ENCODE measurements around the gene PIAS2. TPM values are rescaled to one million over a fixed set of nuclear protein-coding genes. Genes with fewer than 3 reads are reported as not detected.
"Not testable (repeated sequence)": the region's sequence is repeated elsewhere in the genome, so short reads cannot be mapped to it uniquely, and the experiment has no call there.

Gene PIAS2
- total RNA-seq, 1 donor from 2014 or later = 42.2 TPM

DNA sequence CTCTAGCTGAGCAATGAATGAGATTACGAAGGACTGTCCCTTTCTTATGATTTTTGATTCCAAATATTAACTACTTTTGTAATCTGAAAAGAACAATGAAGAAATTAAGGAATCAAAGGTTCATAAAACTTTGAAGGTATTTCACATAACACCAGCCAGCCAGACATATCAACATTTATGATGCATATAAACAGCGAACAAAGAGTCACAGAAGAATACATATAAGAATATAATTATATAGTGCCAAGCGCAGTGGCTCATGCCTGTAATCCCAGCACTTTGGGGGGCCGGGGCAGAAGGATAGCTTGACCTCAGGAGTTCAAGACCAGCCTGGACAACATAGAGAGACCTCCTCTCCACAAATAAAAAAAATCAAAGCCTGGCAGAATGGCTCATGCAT is 34.1 kb downstream of the PIAS2 start:
- Mint-ChIP-seq H3K36me3 (ENCODE audit: low read depth) (peaks cover 32% of the 10 kb centered on the region), H3K9me3 (peaks cover 7% of the 10 kb centered on the region), H3K27ac (ENCODE audit: unreplicated experiment) (no peak overlapping the region), H3K4me3 (no peak overlapping the region), H3K4me1 (no peaks in the 10 kb centered on the region), H3K27me3 (ENCODE audit: low read depth) (no peaks in the 10 kb centered on the region)
- no peak for DNase-seq (ENCODE audit: low read depth, low spot score)
- no peak for TF ChIP-seq CTCF (conservative IDR thresholded peaks at IDR 0.05)

GRCh38 chr18:46877329-46877987 is 39.8 kb downstream of the PIAS2 start:
- no peak for DNase-seq (ENCODE audit: low read depth, low spot score)
- H3K27me3 Mint-ChIP-seq (ENCODE audit: low read depth) = no peaks in the 10 kb centered on the region

GRCh38 chr18:46868169-46868921 is 49.0 kb downstream of the PIAS2 start:
- Mint-ChIP-seq H3K4me3 (no peak overlapping the region), H3K9me3 (peaks cover 17% of the 10 kb centered on the region), H3K36me3 (ENCODE audit: low read depth) (peaks cover 34% of the 10 kb centered on the region), H3K27me3 (ENCODE audit: low read depth) (no peaks in the 10 kb centered on the region), H3K27ac (ENCODE audit: unreplicated experiment) (peak overlapping the region; percentile 94), H3K4me1 (peaks cover 10% of the 10 kb centered on the region)
- no peak for DNase-seq (ENCODE audit: low read depth, low spot score)
- no peak for TF ChIP-seq CTCF (conservative IDR thresholded peaks at IDR 0.05)

More at GRCh38 chr18:46877329-46877987, 39.8 kb downstream of the PIAS2 start:
- Mint-ChIP-seq H3K36me3 (ENCODE audit: low read depth) (peaks cover 54% of the 10 kb centered on the region), H3K4me1 (no peaks in the 10 kb centered on the region), H3K9me3 (peaks cover 24% of the 10 kb centered on the region), H3K4me3 (no peak overlapping the region), H3K27ac (ENCODE audit: unreplicated experiment) (no peak overlapping the region)
- no peak for TF ChIP-seq CTCF (conservative IDR thresholded peaks at IDR 0.05)

DNA sequence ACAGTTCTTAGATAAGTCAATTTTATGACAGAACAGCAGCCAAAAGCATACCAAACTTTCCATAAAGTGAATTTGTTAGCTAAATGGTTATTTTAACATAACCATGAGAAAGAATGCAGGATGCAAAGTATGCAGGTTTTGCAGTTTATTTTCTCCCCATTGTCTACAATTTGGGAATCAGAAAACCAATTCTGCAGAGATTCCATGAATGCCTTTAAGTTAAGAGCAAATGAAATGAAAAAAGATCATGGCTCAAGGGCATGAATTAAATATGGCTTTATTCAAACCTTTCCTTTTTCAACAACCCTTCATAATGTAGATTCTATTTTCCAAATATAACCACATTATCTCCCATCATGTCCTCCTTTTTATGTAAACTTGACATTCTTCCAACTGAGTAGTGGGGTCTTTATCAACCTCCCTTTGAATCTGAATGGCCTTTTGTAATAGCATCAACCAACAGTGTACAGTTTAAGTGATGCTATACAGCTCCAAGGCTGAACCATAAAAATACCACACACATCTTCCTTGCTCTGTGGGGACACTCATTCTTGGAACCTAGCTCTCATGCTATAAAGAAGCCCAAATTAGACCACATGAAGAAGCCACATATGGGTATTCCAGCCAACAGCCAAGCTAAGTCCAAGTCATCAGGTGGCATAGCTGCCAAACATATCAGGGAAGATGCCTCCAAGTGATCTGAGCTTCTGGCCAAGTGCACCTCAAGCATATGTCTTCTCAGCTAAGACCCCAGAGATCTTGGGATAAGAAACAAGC is 49.8 kb downstream of the PIAS2 start:
- no peaks in the 10 kb centered on the region for H3K27me3 Mint-ChIP-seq (ENCODE audit: low read depth)
- no peak overlapping the region for H3K4me3 Mint-ChIP-seq
- DNase-seq (ENCODE audit: low read depth, low spot score) = no peak
- peaks cover 10% of the 10 kb centered on the region for H3K4me1 Mint-ChIP-seq
- peaks cover 31% of the 10 kb centered on the region for H3K36me3 Mint-ChIP-seq (ENCODE audit: low read depth)
- H3K27ac Mint-ChIP-seq (ENCODE audit: unreplicated experiment) = peak overlapping the region; percentile 94
- TF ChIP-seq CTCF (conservative IDR thresholded peaks at IDR 0.05) = no peak
- peaks cover 17% of the 10 kb centered on the region for H3K9me3 Mint-ChIP-seq

- Mint-ChIP-seq H3K27ac (ENCODE audit: unreplicated experiment) (no peak overlapping the region), H3K9me3 (peaks cover 15% of the 10 kb centered on the region), H3K27me3 (ENCODE audit: low read depth) (no peaks in the 10 kb centered on the region), H3K4me3 (no peak overlapping the region), H3K4me1 (peaks cover 10% of the 10 kb centered on the region), H3K36me3 (ENCODE audit: low read depth) (peaks cover 28% of the 10 kb centered on the region)
- TF ChIP-seq CTCF (conservative IDR thresholded peaks at IDR 0.05) = no peak
- no peak for DNase-seq (ENCODE audit: low read depth, low spot score)
Measured at GRCh38 chr18:46866523-46866922, 50.8 kb downstream of the PIAS2 start.

- not testable (repeated sequence) for DNase-seq (ENCODE audit: low read depth, low spot score); H3K27me3 Mint-ChIP-seq (ENCODE audit: low read depth); H3K9me3 Mint-ChIP-seq; H3K4me3 Mint-ChIP-seq; H3K27ac Mint-ChIP-seq (ENCODE audit: unreplicated experiment)
- Mint-ChIP-seq H3K36me3 (ENCODE audit: low read depth) (peaks cover 22% of the 10 kb centered on the region), H3K4me1 (peaks cover 10% of the 10 kb centered on the region)
Measured at GRCh38 chr18:46865245-46865644, 52.1 kb downstream of the PIAS2 start.
